ENCODE results near the gene TMEM82. TPM values are rescaled to one million over a fixed set of nuclear protein-coding genes. Genes with fewer than 3 reads are reported as not detected.

Gene TMEM82
- total RNA-seq, result not detected in 2 replicates

DNA sequence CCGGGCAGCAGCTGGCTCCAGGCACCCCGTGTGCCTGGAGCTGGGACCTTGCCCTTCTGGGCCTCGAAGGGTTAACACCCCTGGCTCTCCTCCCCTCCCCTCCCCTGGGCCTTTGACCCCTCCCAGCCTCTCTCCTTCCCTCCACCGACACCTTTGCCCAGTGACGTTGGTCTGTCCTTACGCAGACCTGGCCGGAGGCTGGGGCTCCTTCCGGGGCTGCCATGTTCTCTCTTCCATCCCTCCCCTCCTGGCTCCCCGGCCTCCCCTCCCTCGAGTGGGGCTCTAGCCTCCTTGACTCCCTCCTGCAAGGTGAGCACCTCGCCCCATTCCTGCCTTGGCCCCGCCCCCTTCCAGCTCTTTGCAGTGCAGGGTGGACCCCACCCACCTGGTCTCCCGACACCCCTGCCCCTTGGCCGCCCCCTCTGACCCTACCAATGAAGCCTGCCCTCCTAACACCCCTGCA, at the start of gene TMEM82:
TMEM82 (plus strand) TSS at position 161 of the 463 bp plus-strand sequence; CDS start at position 222, 61 bp downstream.

DNA sequence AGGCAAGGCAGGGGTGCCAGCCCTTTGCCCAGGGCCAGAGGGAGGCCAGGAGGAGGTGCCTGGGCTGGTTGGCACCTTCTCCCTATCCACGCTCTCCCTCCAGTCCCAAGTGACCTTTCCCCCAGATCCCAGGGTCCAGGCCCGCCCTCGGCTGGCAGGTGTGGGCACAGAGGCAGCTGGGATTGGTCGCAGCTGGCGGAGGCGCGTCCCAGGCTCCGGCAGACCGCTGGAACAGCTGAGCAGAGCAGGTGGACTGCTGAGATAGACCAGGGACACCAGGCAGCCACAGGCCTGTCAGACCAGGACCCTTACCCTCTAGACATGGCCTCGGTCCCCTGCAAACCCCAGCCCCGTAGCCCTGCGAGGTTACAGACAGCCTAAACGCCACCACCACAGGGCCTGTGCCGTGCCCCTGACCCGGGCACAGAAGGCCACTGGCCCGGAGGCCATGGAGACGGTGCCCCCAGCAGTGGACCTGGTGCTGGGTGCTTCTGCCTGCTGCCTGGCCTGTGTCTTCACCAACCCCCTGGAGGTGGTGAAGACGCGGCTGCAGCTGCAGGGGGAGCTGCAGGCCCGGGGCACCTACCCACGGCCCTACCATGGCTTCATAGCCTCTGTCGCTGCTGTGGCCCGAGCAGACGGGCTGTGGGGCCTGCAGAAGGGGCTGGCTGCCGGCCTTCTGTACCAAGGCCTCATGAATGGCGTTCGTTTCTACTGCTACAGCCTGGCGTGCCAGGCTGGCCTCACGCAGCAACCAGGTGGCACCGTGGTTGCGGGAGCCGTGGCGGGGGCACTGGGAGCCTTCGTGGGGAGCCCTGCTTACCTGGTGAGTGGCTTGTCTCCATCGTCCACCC, 6.0 kb upstream of the TMEM82 start, which contains the start of gene SLC25A34:
SLC25A34 (plus strand) TSS at position 221 of the 854 bp plus-strand sequence; CDS start at position 449, 228 bp downstream.

DNA sequence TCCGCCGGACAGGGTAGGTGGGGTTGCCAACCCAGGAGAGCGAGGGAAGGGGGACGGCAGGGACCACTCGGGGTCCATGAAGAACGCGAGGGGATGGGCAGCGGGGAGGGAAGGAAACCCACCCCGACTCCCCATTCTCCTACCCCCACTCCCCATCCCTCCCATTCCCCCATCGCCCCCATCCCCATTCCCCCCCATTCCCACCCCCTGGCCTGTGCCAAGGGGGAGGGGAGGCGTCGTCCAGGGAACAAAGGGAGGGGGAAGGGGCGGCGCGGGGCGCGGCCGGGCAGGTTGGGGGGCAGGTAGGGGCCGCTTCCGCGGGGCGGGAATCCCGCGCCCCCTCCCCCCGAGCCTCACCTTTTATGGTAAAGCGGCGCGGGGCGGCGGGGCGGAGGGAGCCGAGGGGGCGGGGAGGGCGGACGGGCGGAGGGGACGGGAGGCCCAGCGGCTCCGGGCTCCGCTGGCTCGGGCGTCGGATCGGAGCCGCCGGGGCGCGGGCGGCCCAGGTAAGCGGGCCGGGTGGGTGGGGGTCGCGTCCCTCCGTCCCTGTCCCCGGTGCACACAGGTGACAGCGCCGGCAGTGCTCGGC, 16.1 kb downstream of the TMEM82 start, which contains the start of gene FBLIM1:
FBLIM1 (plus strand) TSS at position 453 of the 589 bp plus-strand sequence. CDS start 6,189 bp downstream, outside the sequence.

Other genes with a start within 250 kb of the TMEM82 start
- 3.4 and 5.6 TPM in 2 replicates for gene CASP9, start 218.3 kb upstream of the TMEM82 start, total RNA-seq
- gene DNAJC16, start 215.7 kb upstream of the TMEM82 start, total RNA-seq, result 20.8 and 30.3 TPM in 2 replicates
- 0.93 and 1.4 TPM in 2 replicates for gene AGMAT, start 157.4 kb upstream of the TMEM82 start, total RNA-seq
- gene DDI2, start 125.0 kb upstream of the TMEM82 start, total RNA-seq, result 12.6 and 45.5 TPM in 2 replicates
- gene PLEKHM2, start 58.2 kb upstream of the TMEM82 start, total RNA-seq, result 74.8 and 114 TPM in 2 replicates
- 0.68 and 1.7 TPM in 2 replicates for gene SLC25A34, start 6.2 kb upstream of the TMEM82 start, total RNA-seq
- gene FBLIM1, start 16.3 kb downstream of the TMEM82 start, total RNA-seq, result 96.7 and 131 TPM in 2 replicates
- 0.68 and 1.9 TPM in 2 replicates for gene UQCRHL, start 65.2 kb downstream of the TMEM82 start, total RNA-seq
- 25.6 and 63.0 TPM in 2 replicates for gene SPEN, start 105.2 kb downstream of the TMEM82 start, total RNA-seq
- gene ZBTB17, start 233.6 kb downstream of the TMEM82 start, total RNA-seq, result 30.1 and 38.5 TPM in 2 replicates

All from nasal cavity respiratory epithelium epithelial cell of viscerocranial mucosa (primary cell).